GM13977 (cell line): ENCODE results near the gene BSCL2.

Source experiments
- DNase-seq: peaks from one replicate; pipeline ENCODE4 v3.0.0; 2012; ENCODE audit warnings: low spot score
- in situ Hi-C: fragments of 300-500 bp; cut with MboI; formaldehyde crosslinking; loops from one replicate; pipeline ENCODE4 v1.12.0; 2022; ENCODE audit warnings: low sequenced_read_pairs, low pct_unique_long_range_greater_than_20kb, mixed read lengths, inconsistent platforms; ENCODE audit not compliant: unreplicated experiment
- TF ChIP-seq, protein P1 (sequence below): IDR thresholded peaks from 2 replicates; pipeline ENCODE4 v1.5.1; 2012; ENCODE audit warnings: mild to moderate bottlenecking, control low read depth; ENCODE audit not compliant: insufficient read depth; ENCODE audit errors: extremely low read depth, missing control alignments

The BSCL2 gene

DNA sequence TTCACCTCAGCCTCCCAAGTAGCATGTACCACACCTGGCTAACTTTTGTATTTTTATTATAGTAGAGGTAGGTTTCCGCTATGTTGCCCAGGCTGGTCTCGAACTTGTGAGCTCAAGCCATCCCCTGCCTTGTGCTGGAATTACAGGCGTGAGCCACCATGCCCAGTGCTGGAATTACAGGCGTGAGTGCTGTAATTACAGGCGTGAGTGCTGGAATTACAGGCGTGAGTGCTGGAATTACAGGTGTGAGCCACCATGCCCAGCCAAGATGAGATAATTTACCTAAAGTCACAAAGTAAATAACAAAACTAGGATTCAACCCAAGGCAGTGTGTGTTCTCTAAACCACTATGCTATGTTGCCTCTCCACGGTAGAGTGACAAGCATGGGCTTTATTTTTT is 24.7 kb downstream of the BSCL2 start:
- in situ Hi-C loops = no loop called here
- DNase-seq = no peak
- TF ChIP-seq, protein P1, sequence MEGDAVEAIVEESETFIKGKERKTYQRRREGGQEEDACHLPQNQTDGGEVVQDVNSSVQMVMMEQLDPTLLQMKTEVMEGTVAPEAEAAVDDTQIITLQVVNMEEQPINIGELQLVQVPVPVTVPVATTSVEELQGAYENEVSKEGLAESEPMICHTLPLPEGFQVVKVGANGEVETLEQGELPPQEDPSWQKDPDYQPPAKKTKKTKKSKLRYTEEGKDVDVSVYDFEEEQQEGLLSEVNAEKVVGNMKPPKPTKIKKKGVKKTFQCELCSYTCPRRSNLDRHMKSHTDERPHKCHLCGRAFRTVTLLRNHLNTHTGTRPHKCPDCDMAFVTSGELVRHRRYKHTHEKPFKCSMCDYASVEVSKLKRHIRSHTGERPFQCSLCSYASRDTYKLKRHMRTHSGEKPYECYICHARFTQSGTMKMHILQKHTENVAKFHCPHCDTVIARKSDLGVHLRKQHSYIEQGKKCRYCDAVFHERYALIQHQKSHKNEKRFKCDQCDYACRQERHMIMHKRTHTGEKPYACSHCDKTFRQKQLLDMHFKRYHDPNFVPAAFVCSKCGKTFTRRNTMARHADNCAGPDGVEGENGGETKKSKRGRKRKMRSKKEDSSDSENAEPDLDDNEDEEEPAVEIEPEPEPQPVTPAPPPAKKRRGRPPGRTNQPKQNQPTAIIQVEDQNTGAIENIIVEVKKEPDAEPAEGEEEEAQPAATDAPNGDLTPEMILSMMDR = no peak

DNA sequence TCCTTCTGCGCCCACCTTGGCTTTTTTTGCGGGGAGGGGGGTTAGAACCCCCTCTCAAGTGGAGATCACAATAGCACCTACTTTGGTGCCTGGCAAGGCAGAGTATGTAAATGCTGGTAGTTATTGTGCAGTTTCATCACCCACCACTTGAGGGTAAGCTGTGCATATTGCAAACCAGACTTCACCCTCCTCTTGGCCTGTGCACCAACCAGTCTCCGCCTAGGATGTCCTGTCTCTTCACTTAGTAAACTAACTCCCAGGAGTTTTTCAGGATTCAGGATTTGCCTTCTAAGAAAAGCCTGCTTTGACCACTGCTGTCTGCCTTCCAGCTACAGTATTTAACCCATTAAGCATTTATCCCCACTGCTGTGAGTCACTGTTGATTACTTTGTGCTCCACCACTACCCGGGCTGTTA is 26.4 kb downstream of the BSCL2 start:
- in situ Hi-C loops = no loop called here
- DNase-seq = peak; percentile 75
- TF ChIP-seq, protein P1 = peak; percentile 55

DNA sequence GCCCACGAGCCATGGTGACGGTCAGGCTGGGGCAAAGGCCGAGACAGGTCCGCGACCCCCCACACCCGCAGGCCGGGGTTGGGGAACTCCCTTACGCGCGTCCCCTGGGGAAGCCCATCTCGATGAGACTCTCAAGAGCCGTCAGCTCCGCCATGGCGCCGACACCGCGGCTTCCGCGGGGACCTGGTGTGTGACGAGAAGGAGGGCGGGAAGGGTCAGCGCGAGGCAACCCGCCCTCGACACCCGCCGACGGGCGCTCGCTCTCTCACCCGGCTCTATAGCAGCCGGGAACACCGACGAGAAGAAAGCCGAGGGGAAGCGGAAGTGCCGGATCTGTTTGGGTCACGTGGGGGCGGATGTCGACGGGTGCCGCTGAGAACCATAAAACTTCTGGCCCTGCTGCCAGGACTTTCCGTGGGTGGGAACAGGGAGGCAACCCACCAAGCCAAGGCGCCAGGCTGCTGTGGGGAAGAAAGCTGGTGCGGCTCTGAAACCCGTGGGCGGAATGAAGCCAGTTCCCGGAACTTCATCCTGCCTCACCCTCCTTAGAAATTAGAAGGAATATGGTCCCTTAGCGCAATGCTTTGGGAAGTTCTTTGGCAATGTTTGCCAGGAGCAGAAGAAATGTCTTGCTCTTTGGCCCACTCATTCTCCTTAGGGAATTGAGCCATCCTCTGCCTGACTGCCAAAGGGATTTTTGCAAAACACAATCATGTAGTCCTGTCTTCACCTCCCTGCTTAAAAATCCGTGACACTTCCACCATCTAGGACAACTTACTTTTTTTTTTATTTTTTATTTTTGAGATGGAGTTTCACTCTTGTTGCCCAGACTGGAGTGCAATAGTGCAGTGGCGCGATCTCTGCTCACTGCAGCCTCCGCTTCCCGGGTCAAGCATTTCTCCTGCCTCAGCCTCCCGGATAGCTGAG is 28.2 kb downstream of the BSCL2 start, which contains the start of gene UBXN1:
Gene UBXN1 (minus strand): TSS at position 304 of the 927 bp plus-strand sequence. CDS start 150 bp downstream, at position 154.
- DNase-seq = peak; percentile 93
- in situ Hi-C loops = no loop called here
- TF ChIP-seq, protein P1 = no peak

DNA sequence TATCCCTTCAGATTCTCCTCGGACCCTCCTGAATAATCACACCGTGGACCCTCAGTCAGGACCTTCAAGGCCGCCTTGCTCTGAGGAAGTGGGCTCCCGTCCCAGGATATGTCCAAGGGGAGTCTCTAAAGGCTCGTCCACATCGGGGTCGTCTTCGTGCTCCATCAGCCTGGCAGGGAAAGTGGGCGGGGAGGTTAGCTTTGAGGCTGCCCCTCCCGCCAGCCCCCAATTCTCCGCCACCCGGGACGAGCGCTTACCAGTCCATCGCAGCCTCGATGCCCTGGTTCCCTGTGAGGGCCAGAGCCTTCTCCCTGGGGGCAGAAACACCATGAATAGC is 28.8 kb downstream of the BSCL2 start:
- in situ Hi-C loops = no loop called here
- TF ChIP-seq, protein P1 = no peak
- DNase-seq = no peak

DNA sequence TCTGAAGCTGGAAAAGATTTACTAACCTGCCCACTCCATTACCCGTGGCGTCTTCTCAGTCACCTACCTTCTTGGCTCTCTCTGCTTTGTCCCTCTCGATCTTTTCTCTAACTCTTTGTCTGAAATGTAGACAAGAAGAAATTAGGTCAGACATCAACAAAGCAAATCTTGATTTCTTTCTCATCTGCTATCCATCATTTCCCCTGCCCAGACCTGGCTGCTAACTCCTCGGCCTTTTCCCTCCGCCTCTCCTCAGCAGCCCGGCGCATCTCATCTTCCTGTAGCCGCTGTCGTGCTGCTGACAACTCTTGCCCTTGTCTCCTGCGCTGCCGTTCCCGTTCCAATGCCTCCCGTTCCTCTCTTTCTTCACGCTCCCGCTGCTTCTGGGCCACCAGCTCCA is 29.5 kb downstream of the BSCL2 start:
- DNase-seq = no peak
- TF ChIP-seq, protein P1 = no peak
- in situ Hi-C loops = no loop called here

DNA sequence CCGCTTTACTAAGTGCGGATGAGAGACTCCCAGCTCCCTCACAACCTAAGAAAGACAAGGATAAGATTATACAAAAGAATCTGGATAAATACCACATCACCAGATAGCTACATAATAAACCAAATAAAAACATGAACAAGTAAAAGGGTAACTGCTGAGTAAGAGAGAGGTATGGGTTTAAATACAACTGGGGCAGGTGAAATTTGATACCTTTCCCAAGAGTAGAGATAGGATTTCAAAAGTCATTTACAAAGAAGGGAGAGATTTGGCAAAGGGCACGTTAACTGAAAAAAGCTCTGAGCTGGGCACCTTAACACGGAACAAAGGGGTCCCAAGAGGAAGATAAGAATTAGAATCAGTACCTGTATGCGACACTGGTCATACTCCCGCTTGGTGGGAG is 30.1 kb downstream of the BSCL2 start:
- TF ChIP-seq, protein P1 = no peak
- in situ Hi-C loops = no loop called here
- DNase-seq = no peak
